Panc1 (cell line): ENCODE data around the gene RAP1GAP. TPM values are rescaled to one million over a fixed set of nuclear protein-coding genes. Genes with fewer than 3 reads are reported as not detected.

ENCODE experiments used
- ATAC-seq: fragments of 200-7000 bp; cut with Tn5 transposase; 2 replicates; pipeline ENCODE4 v1.9.1; 2020; ENCODE audit warnings: mild to moderate bottlenecking, moderate library complexity
- Bru-seq: library from RNA; stranded (reverse); fragments of 400-500 nt; gene quantifications from one replicate; lab custom pipeline; 2021; lab: Mats Ljungman, UMichigan
- BruChase-seq, 2 experiments: library from RNA; stranded (reverse); fragments of 400-500 nt; gene quantifications; one replicate each; lab custom pipeline; 2021; lab: Mats Ljungman, UMichigan
- BruUV-seq: library from RNA; stranded (reverse); fragments of 400-500 nt; replicated peaks from 2 replicates; lab custom pipeline; 2021; lab: Mats Ljungman, UMichigan
- CTCF ChIA-PET: fragments of 300-600 bp; sonication (Branson Sonifier 250); formaldehyde crosslinking; loops from one replicate; lab custom pipeline; 2022; ENCODE audit warnings: antibody characterized with exemption; lab: Charles Lee
- POLR2A ChIA-PET: fragments of 300-600 bp; sonication (Branson Sonifier 250); formaldehyde crosslinking; loops from one replicate; lab custom pipeline; 2022; ENCODE audit warnings: antibody characterized with exemption; lab: Charles Lee
- DNase-seq: peaks from one replicate; pipeline ENCODE4 v3.0.0-alpha.2; 2010; ENCODE audit warnings: low read depth, low spot score
- H3K27ac ChIP-seq: 2 replicates; pipeline ENCODE4 v1.5.1; 2011; ENCODE audit warnings: mild to moderate bottlenecking, low read length, inconsistent platforms
- H3K27me3 ChIP-seq: fragments of 200-500 bp; sonication (Bioruptor generic); 2 replicates; pipeline ENCODE4 v1.6.0; 2014; ENCODE audit warnings: low read length, inconsistent platforms; ENCODE audit not compliant: control insufficient read depth, insufficient read depth
- H3K36me3 ChIP-seq: fragments of 200-500 bp; sonication (Bioruptor generic); 2 replicates; pipeline ENCODE4 v1.5.1; 2014; ENCODE audit warnings: inconsistent platforms, mild to moderate bottlenecking, low read length, moderate library complexity; ENCODE audit not compliant: control insufficient read depth, insufficient read depth
- H3K4me1 ChIP-seq: 2 replicates; pipeline ENCODE4 v1.5.1; 2011; ENCODE audit warnings: inconsistent platforms, mild to moderate bottlenecking, low read length, moderate library complexity; ENCODE audit not compliant: control insufficient read depth, insufficient read depth
- H3K4me3 ChIP-seq, 2 experiments: 2 replicates each; pipeline ENCODE4 v1.5.1; 2011 to 2012; ENCODE audit warnings: low read depth in 2 of 2, low read length in 2 of 2, mild to moderate bottlenecking in 2 of 2, inconsistent platforms in 1 of 2, moderate library complexity in 1 of 2
- H3K9me3 ChIP-seq: fragments of 200-500 bp; sonication (Bioruptor generic); 2 replicates; pipeline ENCODE4 v1.5.1; 2014; ENCODE audit warnings: low read depth, mild to moderate bottlenecking, inconsistent platforms, low read length, moderate library complexity; ENCODE audit not compliant: control insufficient read depth, insufficient read depth
- CTCF ChIP-seq: fragments of 450-650 bp; IDR thresholded peaks from 2 replicates; pipeline ENCODE4 v1.5.1; 2017; ENCODE audit warnings: mild to moderate bottlenecking
- POLR2AphosphoS5 ChIP-seq: IDR thresholded peaks from 2 replicates; pipeline ENCODE4 v1.6.1; 2012; ENCODE audit warnings: mild to moderate bottlenecking, low read depth, low read length, moderate library complexity
- REST ChIP-seq, 2 experiments: IDR thresholded peaks; 2 replicates each; pipeline ENCODE4 v1.6.1; 2011 to 2012; ENCODE audit warnings: low read depth in 2 of 2, control low read depth in 1 of 2, low read length in 1 of 2, mild to moderate bottlenecking in 1 of 2, moderate library complexity in 1 of 2; ENCODE audit not compliant: insufficient read depth in 1 of 2
- SIN3A ChIP-seq: IDR thresholded peaks from 2 replicates; pipeline ENCODE4 v1.6.1; 2012; ENCODE audit warnings: low read depth, mild to moderate bottlenecking, low read length, moderate library complexity, borderline replicate concordance; ENCODE audit not compliant: insufficient read depth
- TCF7L2 ChIP-seq: IDR thresholded peaks from 2 replicates; pipeline ENCODE4 v1.6.1; 2011; ENCODE audit warnings: mild to moderate bottlenecking, low read depth, low read length, inconsistent platforms
- in situ Hi-C: cut with HindIII; loops from 2 replicates; pipeline ENCODE4 v1.10.0; 2016; ENCODE audit warnings: low sequenced_read_pairs, low pct_unique_long_range_greater_than_20kb
- intact Hi-C: fragments of 100-400 bp; cut with micrococcal nuclease; formaldehyde crosslinking; loops from one replicate; pipeline ENCODE4 v1.10.0; 2022; ENCODE audit not compliant: unreplicated experiment
- long read RNA-seq: library from polyadenylated mRNA; unstranded; transcript quantifications from one replicate; pipeline ENCODE4 v2.0.0, GENCODE V29; 2021; ENCODE audit not compliant: unreplicated experiment
- polyA plus RNA-seq: library from polyadenylated mRNA; unstranded; fragments of >200 nt; gene quantifications from one replicate; pipeline ENCODE4 v1.2.1, GENCODE V29; 2012; ENCODE audit warnings: missing spikeins; ENCODE audit not compliant: insufficient read length
- total RNA-seq: library from RNA; stranded (reverse); gene quantifications from one replicate; pipeline ENCODE4 v1.2.1, GENCODE V29; 2021; ENCODE audit not compliant: unreplicated experiment

The RAP1GAP gene
- total RNA-seq, result 4.6 TPM
- polyA plus RNA-seq, result 7.7 TPM
- percentile 35 among the genes with signal in this experiment for Bru-seq, nascent RNA
- BruChase-seq, experiment 1, labeled RNA remaining after a 2-hour chase, result percentile 34 among the genes with signal in this experiment
- BruChase-seq, experiment 2, labeled RNA remaining after a 6-hour chase, result percentile 35 among the genes with signal in this experiment
- long read RNA-seq, partial matches to known transcripts, result 4 of 12 reads
- long read RNA-seq, other reads (novel, unspliced or antisense), result 7 of 12 reads

- intact Hi-C loops (no loop called here), in situ Hi-C loops (no loop called here)
- H3K9me3 ChIP-seq, result no peaks in the 10 kb centered on the region
- DNase-seq (no peak), ATAC-seq (peak; percentile 61)
- peak within 1 kb of the TSS; percentile 37 to 59 for H3K4me3 ChIP-seq
- ChIA-PET POLR2A (interaction anchor here (0.6 kb wide), 1 partner anchor 601 kb away, joined by 3 read pairs; no protein-coding TSS in a partner anchor), CTCF (no interaction called here)
- peak within 1 kb of the TSS; percentile 39 for H3K27ac ChIP-seq
- TF ChIP-seq CTCF (no peak; the same call in 1 of the 2 replicates), POLR2AphosphoS5 (no peak), REST (IDR thresholded peaks at IDR 0.05; ENCODE audit: insufficient read depth in 1 of 2, low read depth in 2 of 2, low read length in 1 of 2) (no peak), SIN3A (no peak), TCF7L2 (no peak)
- no TSS peak for BruUV-seq
- no peaks in the 10 kb centered on the region for H3K36me3 ChIP-seq
- peaks cover 15% of the 10 kb centered on the region for H3K4me1 ChIP-seq
- no peaks in the 10 kb centered on the region for H3K27me3 ChIP-seq
Observed at GRCh38 chr1:21669258-21670058, at the start of gene RAP1GAP. TSS of gene RAP1GAP (minus strand) at chr1:21669357. CDS start at chr1:21620032, 49,325 bp downstream.

DNA sequence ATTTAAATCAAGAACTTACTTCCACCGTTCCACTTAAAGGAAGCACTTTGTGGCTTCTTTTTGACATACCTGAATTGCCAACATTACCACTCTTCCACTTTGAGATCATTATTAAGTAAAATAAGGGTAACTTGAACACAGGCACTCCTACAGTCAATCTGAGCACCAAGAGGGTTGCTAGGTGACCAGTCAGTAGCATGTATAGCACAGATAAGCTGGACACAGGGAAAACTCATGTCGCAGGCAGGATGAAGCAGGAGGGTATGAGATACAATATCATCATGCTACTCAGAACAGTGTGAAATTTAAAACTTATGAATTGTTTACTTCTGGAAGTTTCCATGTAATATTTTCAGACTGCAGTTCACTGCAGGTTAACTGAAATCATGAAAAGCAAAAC is 47.0 kb upstream of the RAP1GAP start:
- Histone ChIP-seq H3K4me1 (no peaks in the 10 kb centered on the region), H3K27ac (no peak overlapping the region), H3K9me3 (no peaks in the 10 kb centered on the region), H3K36me3 (peaks cover 5% of the 10 kb centered on the region), H3K27me3 (no peaks in the 10 kb centered on the region), H3K4me3 (no peak overlapping the region)
- intact Hi-C loops, result no loop called here
- CTCF ChIA-PET, result no interaction called here
- ATAC-seq (no peak), DNase-seq (no peak)
- in situ Hi-C loops, result no loop called here
- BruUV-seq, result no TSS peak
- POLR2A ChIA-PET, result no interaction called here
- TF ChIP-seq REST (IDR thresholded peaks at IDR 0.05; ENCODE audit: insufficient read depth in 1 of 2, low read depth in 2 of 2, low read length in 1 of 2), result no peak
- no peak for TF ChIP-seq SIN3A
- no peak for TF ChIP-seq TCF7L2
- TF ChIP-seq CTCF, result no peak
- no peak for TF ChIP-seq POLR2AphosphoS5
